K562 (cell line): ENCODE measurements around the gene SPSB1. TPM values are rescaled to one million over a fixed set of nuclear protein-coding genes. Genes with fewer than 3 reads are reported as not detected.

Source experiments
- ATAC-seq: fragments of 200-7000 bp; cut with Tn5 transposase; 3 replicates; pipeline ENCODE4 v1.9.1; 2020; ENCODE audit warnings: moderate library complexity
- BruUV-seq: library from RNA; stranded (reverse); fragments of 400-500 nt; replicated peaks from 2 replicates; lab custom pipeline; 2021; lab: Mats Ljungman, UMichigan
- CTCF ChIA-PET: fragments of 300-600 bp; formaldehyde crosslinking; extraction: SDS; loops from one replicate; lab custom pipeline; 2021; ENCODE audit warnings: low intra/inter-chr PET ratio; lab: Yijun Ruan, JAX
- POLR2A ChIA-PET: fragments of 300-600, 350-650 bp; sonication (Branson Sonifier 250); formaldehyde crosslinking; extraction: SDS; loops from one replicate; lab custom pipeline; 2021; ENCODE audit warnings: antibody characterized with exemption, inconsistent platforms; lab: Yijun Ruan, JAX
- DNase-seq, 4 experiments: peaks; one replicate each; pipeline versions ENCODE4 v3.0.0 to v3.0.0-alpha.2; 2011 to 2018; ENCODE audit warnings: low spot score in 3 of 4, mixed read lengths in 3 of 4; ENCODE audit errors: extremely low read depth in 1 of 4
- FAIRE-seq: peaks from 2 replicates; lab custom pipeline; 2011; peaks lifted over from hg19 to GRCh38; lab: Jason Lieb, UNC
- H2AFZ ChIP-seq: 2 replicates; pipeline ENCODE4 v1.6.0; 2011; ENCODE audit warnings: low read depth, low read length, control low read depth, inconsistent platforms
- H3K27ac ChIP-seq: fragments of 200-600 bp; 3 replicates; pipeline ENCODE4 v1.8.0; 2011; ENCODE audit warnings: low read depth, mild to moderate bottlenecking, control low read depth, inconsistent platforms, low read length, moderate library complexity, mixed read lengths; ENCODE audit errors: extremely low read depth
- H3K27me3 ChIP-seq, 2 experiments: fragments of 300-600 bp in 1 of 2; 2 replicates in 1 of 2; 3 replicates in 1 of 2; pipeline versions ENCODE4 v1.6.0 to v1.8.0; 2011; ENCODE audit warnings: inconsistent platforms in 2 of 2, low read length in 2 of 2, mild to moderate bottlenecking in 1 of 2, mixed read lengths in 1 of 2, moderate library complexity in 1 of 2; ENCODE audit not compliant: control insufficient read depth in 2 of 2, insufficient read depth in 2 of 2
- H3K36me3 ChIP-seq: fragments of 300-600 bp; 3 replicates; pipeline ENCODE4 v1.8.0; 2011; ENCODE audit warnings: mild to moderate bottlenecking, low read length, inconsistent platforms; ENCODE audit not compliant: control insufficient read depth, insufficient read depth
- H3K4me1 ChIP-seq, 2 experiments: fragments of 200-600 bp in 1 of 2; replicated peaks in 1 of 2; 2 replicates in 1 of 2; 3 replicates in 1 of 2; pipeline versions ENCODE4 v1.5.1 to v1.8.0; 2011; ENCODE audit warnings: inconsistent platforms in 2 of 2, low read length in 2 of 2, mild to moderate bottlenecking in 1 of 2, mixed read lengths in 1 of 2, moderate library complexity in 1 of 2; ENCODE audit not compliant: control insufficient read depth in 2 of 2, insufficient read depth in 2 of 2
- H3K4me2 ChIP-seq: 2 replicates; pipeline ENCODE4 v1.6.1; 2011; ENCODE audit warnings: low read length, control low read depth, inconsistent platforms, mixed read lengths; ENCODE audit not compliant: insufficient read depth
- H3K4me3 ChIP-seq: fragments of 200-600 bp; sonication (generic), shearing (Covaris generic); 2 replicates; pipeline ENCODE4 v1.5.1; 2016; ENCODE audit warnings: control low read depth, inconsistent platforms
- H3K79me2 ChIP-seq: fragments of 200-600 bp; 3 replicates; pipeline ENCODE4 v1.8.0; 2011; ENCODE audit warnings: low read length, inconsistent platforms; ENCODE audit not compliant: control insufficient read depth, insufficient read depth
- H3K9ac ChIP-seq, 2 experiments: 2 replicates each; pipeline versions ENCODE4 v1.6.0 to v1.6.1; 2011; ENCODE audit warnings: low read depth in 2 of 2, low read length in 2 of 2, control low read depth in 1 of 2, inconsistent platforms in 1 of 2, mild to moderate bottlenecking in 1 of 2, mixed read lengths in 1 of 2; ENCODE audit not compliant: insufficient read depth in 1 of 2
- H3K9me1 ChIP-seq: one replicate; pipeline ENCODE4 v1.6.0; 2011; ENCODE audit warnings: inconsistent platforms, mild to moderate bottlenecking, low read length, moderate library complexity; ENCODE audit not compliant: control insufficient read depth, insufficient read depth
- H3K9me3 ChIP-seq: replicated peaks from 2 replicates; pipeline ENCODE4 v1.5.1; 2011; ENCODE audit warnings: low read depth, low read length, inconsistent platforms; ENCODE audit not compliant: control insufficient read depth, insufficient read depth
- H4K20me1 ChIP-seq: replicated peaks from 2 replicates; pipeline ENCODE4 v1.6.1; 2011; ENCODE audit warnings: low read length, inconsistent platforms, mixed read lengths; ENCODE audit not compliant: control insufficient read depth, insufficient read depth
- CEBPB ChIP-seq: fragments of 450-650 bp; IDR thresholded peaks from 2 replicates; pipeline ENCODE4 v1.6.1; 2016; ENCODE audit warnings: missing genetic modification characterization, missing compliant biosample characterization
- CEBPG ChIP-seq, 3 experiments: fragments of 200-800 bp in 1 of 3; sonication (Bioruptor generic) in 1 of 3; sonication (generic) in 1 of 3; formaldehyde crosslinking in 1 of 3; IDR thresholded peaks in 2 of 3; conservative IDR thresholded peaks in 1 of 3; 2 replicates each; pipeline versions ENCODE4 v1.6.1 to v1.8.0; 2016 to 2022; ENCODE audit warnings: missing compliant biosample characterization in 2 of 3, missing genetic modification characterization in 2 of 3, mild to moderate bottlenecking in 1 of 3, missing genetic modification reagents in 1 of 3
- ETV6 ChIP-seq, 3 experiments: fragments of 150-350 bp in 1 of 3; sonication (generic) in 1 of 3; formaldehyde crosslinking in 1 of 3; IDR thresholded peaks; 2 replicates each; pipeline versions ENCODE4 v1.6.1 to v1.8.0; 2014 to 2022; ENCODE audit warnings: borderline replicate concordance in 2 of 3, low read depth in 2 of 3, antibody characterized with exemption in 1 of 3, low read length in 1 of 3, mild to moderate bottlenecking in 1 of 3, missing genetic modification reagents in 1 of 3
- FOXK2 ChIP-seq, 2 experiments: fragments of 450-650 bp; IDR thresholded peaks in 1 of 2; conservative IDR thresholded peaks in 1 of 2; 2 replicates each; pipeline ENCODE4 v1.6.1; 2016; ENCODE audit warnings: low read depth in 2 of 2, mild to moderate bottlenecking in 1 of 2
- WHSC1 ChIP-seq: IDR thresholded peaks from one replicate; pipeline ENCODE4 v1.6.1; 2012; ENCODE audit warnings: low read length, control low read depth, inconsistent platforms
- WGBS: fragments of 100-300 bp; shearing (Covaris generic); methylation state at CpG from one replicate; pipeline ENCODE4 v1.1.6; 2016; ENCODE audit warnings: low coverage, mixed read lengths; ENCODE audit not compliant: insufficient coverage; ENCODE audit errors: missing lambda C conversion rate; 5-methylcytosine and 5-hydroxymethylcytosine counted together
- in situ Hi-C: fragments of 300-500 bp; cut with MboI; formaldehyde crosslinking; loops from 4 replicates; pipeline ENCODE4 v1.15.0; 2018; ENCODE audit warnings: inconsistent platforms, mixed read lengths
- intact Hi-C: fragments of 100-400 bp; cut with micrococcal nuclease; formaldehyde crosslinking; loops from 2 replicates; pipeline ENCODE4 v1.14.2; 2022
- polyA plus RNA-seq, 8 experiments: library from polyadenylated mRNA; depleted of rRNA in 4 of 8; stranded (reverse) in 5 of 8; unstranded in 3 of 8; fragments of >200 nt; fragmentation: Nextera tagmentation in 2 of 8; fragmentation: Illumina TruSeq in 1 of 8; extraction: Ambion mirVana in 2 of 8; extraction: Trizol in 1 of 8; gene quantifications; 2 replicates each; pipeline versions ENCODE4 v1.2.1 to v1.2.3, GENCODE V29; 2011 to 2014; ENCODE audit warnings: inconsistent platforms in 1 of 8, missing spikeins in 1 of 8
- total RNA-seq, 7 experiments: library from RNA; depleted of rRNA in 6 of 7; stranded (reverse); fragments of >200 nt in 6 of 7; fragmentation: Illumina TruSeq in 2 of 7; extraction: Trizol in 2 of 7; gene quantifications; 2 replicates each; pipeline versions ENCODE4 v1.2.1 to v1.2.3, GENCODE V29; 2011 to 2021; ENCODE audit warnings: low replicate concordance in 1 of 7
- TF ChIP-seq, protein P1 (sequence below): fragments of 450-650 bp; IDR thresholded peaks from 2 replicates; pipeline ENCODE4 v1.6.1; 2016; ENCODE audit warnings: antibody characterized with exemption

SPSB1 gene
- total and polyA plus RNA-seq, 9 of the 15 experiments (the other 6 are each of a cell fraction or from before 2014, with no cell fraction given), result 0.06 to 0.35 (median 0.14) TPM; not detected in 6

DNA sequence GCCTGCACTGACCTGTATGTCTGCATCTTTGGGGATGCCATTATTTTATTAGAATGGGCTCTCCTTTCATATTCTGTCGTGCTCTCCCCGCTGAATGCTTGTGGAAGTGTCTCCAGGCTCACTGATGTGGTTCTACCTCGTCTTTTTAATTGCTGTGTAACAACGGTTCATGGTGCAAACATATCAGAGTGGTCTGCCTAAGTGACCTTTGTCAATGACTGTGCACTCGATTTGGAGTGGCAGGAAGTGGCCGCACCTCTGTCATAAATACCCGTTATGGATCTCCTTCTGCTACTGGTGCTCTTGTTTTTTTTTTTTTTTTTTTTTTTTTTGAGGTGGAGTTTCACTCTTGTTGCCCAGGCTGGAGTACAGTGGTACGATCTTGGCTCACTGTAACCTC is 38.3 kb downstream of the SPSB1 start (continued):
- no peak for TF ChIP-seq FOXK2 (conservative IDR thresholded peaks at IDR 0.05 in 1 of 2, IDR thresholded peaks at IDR 0.05 in 1 of 2; ENCODE audit: low read depth in 2 of 2)
- TF ChIP-seq, protein P1, sequence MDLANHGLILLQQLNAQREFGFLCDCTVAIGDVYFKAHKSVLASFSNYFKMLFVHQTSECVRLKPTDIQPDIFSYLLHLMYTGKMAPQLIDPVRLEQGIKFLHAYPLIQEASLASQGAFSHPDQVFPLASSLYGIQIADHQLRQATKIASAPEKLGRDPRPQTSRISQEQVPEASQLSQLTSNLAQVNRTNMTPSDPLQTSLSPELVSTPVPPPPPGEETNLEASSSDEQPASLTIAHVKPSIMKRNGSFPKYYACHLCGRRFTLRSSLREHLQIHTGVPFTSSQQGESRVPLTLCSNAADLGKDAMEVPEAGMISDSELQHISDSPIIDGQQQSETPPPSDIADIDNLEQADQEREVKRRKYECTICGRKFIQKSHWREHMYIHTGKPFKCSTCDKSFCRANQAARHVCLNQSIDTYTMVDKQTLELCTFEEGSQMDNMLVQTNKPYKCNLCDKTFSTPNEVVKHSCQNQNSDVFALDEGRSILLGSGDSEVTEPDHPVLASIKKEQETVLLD, result no peak
- no peak for TF ChIP-seq CEBPG (CRISPR knock-in tag; IDR thresholded peaks at IDR 0.05)
- TF ChIP-seq CEBPG (tag; conservative IDR thresholded peaks at IDR 0.05 in 1 of 2, IDR thresholded peaks at IDR 0.05 in 1 of 2), result no peak

DNA sequence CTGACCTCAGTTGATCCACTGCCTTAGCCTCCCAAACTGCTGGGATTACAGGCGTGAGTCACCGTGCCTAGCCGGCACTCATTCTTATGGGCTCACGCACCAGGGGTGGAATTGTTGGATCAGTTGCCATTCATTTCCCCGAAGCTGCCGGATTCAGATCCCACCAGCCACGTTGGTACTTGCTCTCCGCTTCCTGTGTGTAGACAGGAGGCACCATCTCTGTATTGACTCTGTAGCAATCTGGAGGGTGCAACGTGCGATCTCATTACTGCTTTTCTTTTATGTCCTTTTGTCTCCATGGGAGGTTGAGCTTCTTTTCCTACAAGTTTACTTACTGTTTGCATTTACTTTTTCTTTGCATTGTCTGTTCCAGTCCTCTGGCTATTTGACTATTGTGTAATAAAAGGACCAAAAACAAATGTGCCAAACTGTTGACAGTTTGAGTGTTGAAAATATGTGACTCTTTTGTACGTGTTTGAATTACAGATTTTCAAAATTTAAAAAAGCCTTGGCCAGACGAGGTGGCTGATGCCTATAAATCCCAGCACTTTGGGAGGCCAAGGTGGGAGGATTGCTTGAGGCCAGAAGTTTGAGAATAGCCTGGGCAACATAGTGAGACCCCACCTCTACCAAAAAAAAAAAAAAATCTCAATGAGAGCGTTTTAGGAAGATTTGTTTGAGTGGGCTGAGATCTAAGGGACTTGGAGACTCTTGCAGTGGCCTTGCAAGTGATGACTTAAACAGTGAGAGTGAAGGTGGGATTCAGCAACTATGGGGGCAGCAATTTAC is 39.1 kb downstream of the SPSB1 start:
- Histone ChIP-seq H3K9me3 (no peaks in the 10 kb centered on the region), H3K9me1 (no peaks in the 10 kb centered on the region), H3K4me2 (no peak overlapping the region), H2AFZ (no peak overlapping the region), H3K4me1 (no peaks in the 10 kb centered on the region), H3K36me3 (no peaks in the 10 kb centered on the region), H3K27ac (no peak overlapping the region), H3K4me3 (no peak overlapping the region), H4K20me1 (peaks cover 15% of the 10 kb centered on the region), H3K27me3 (peaks cover 61 to 83% of the 10 kb centered on the region in 2 experiments), H3K9ac (no peak overlapping the region), H3K79me2 (no peaks in the 10 kb centered on the region)
- intact Hi-C loops (no loop called here), in situ Hi-C loops (no loop called here)
- ATAC-seq, result no peak
- FAIRE-seq, result no peak
- CTCF ChIA-PET, result no interaction called here
- POLR2A ChIA-PET, result no interaction called here
- 3% methylated on average over 13 of the region's 13 CpGs for WGBS
- DNase-seq, result no peak
- no peak for TF ChIP-seq CEBPG (CRISPR knock-in tag; IDR thresholded peaks at IDR 0.05)
- peak; percentile 21 to 56; a peak in 3 of 4 replicates for TF ChIP-seq CEBPG (tag; conservative IDR thresholded peaks at IDR 0.05 in 1 of 2, IDR thresholded peaks at IDR 0.05 in 1 of 2)
- peak; percentile 50; the same call in 1 of the 2 replicates for TF ChIP-seq CEBPB (tag)
- no peak for TF ChIP-seq ETV6 (IDR thresholded peaks at IDR 0.05; ENCODE audit: borderline replicate concordance in 1 of 2, low read depth in 2 of 2, low read length in 1 of 2)
- TF ChIP-seq ETV6 (CRISPR knock-in tag; IDR thresholded peaks at IDR 0.05; ENCODE audit: borderline replicate concordance), result no peak
- no peak for TF ChIP-seq WHSC1
- no TSS peak for BruUV-seq
